ENCODE data around the gene MARK4. TPM values are rescaled to one million over a fixed set of nuclear protein-coding genes. Genes with fewer than 3 reads are reported as not detected.

Gene MARK4
- polyA plus RNA-seq, 1 donor, result 17.6 TPM

- Histone ChIP-seq H3K27ac (ENCODE audit: low read length) (no peak overlapping the region), H3K9me3 (ENCODE audit: control insufficient read depth, low read depth, low read length) (peaks cover 3% of the 10 kb centered on the region), H3K4me3 (ENCODE audit: low read length) (no peak overlapping the region), H3K4me1 (ENCODE audit: control insufficient read depth, insufficient read depth, low read length) (no peaks in the 10 kb centered on the region), H3K27me3 (ENCODE audit: control insufficient read depth, insufficient read depth, low read length) (peaks cover 39% of the 10 kb centered on the region), H3K36me3 (ENCODE audit: control insufficient read depth, insufficient read depth, low read length) (peaks cover 22% of the 10 kb centered on the region)
- DNase-seq, result no peak
- no CpG with 5 or more reads among the region's 25 CpGs for WGBS (ENCODE audit: insufficient coverage, low lambda C conversion rate)
Measured at GRCh38 chr19:45347570-45348366, 96.7 kb downstream of the MARK4 start.

- DNase-seq, result no peak
- peaks cover 36% of the 10 kb centered on the region for H3K27me3 ChIP-seq (ENCODE audit: control insufficient read depth, insufficient read depth, low read length)
- no CpG with 5 or more reads among the region's 23 CpGs for WGBS (ENCODE audit: insufficient coverage, low lambda C conversion rate)
Measured at GRCh38 chr19:45348367-45349125, 97.5 kb downstream of the MARK4 start.

GRCh38 chr19:45349126-45349415 is 98.0 kb downstream of the MARK4 start:
- Histone ChIP-seq H3K4me1 (ENCODE audit: control insufficient read depth, insufficient read depth, low read length) (no peaks in the 10 kb centered on the region), H3K27ac (ENCODE audit: low read length) (no peak overlapping the region), H3K9me3 (ENCODE audit: control insufficient read depth, low read depth, low read length) (peaks cover 3% of the 10 kb centered on the region), H3K4me3 (ENCODE audit: low read length) (no peak overlapping the region), H3K27me3 (ENCODE audit: control insufficient read depth, insufficient read depth, low read length) (peaks cover 36% of the 10 kb centered on the region), H3K36me3 (ENCODE audit: control insufficient read depth, insufficient read depth, low read length) (peaks cover 34% of the 10 kb centered on the region)
- DNase-seq, result no peak
- no CpG with 5 or more reads among the region's 3 CpGs for WGBS (ENCODE audit: insufficient coverage, low lambda C conversion rate)

More at GRCh38 chr19:45348367-45349125, 97.5 kb downstream of the MARK4 start:
- H3K4me3 ChIP-seq (ENCODE audit: low read length), result no peak overlapping the region
- no peak overlapping the region for H3K27ac ChIP-seq (ENCODE audit: low read length)
- no peaks in the 10 kb centered on the region for H3K4me1 ChIP-seq (ENCODE audit: control insufficient read depth, insufficient read depth, low read length)
- peaks cover 3% of the 10 kb centered on the region for H3K9me3 ChIP-seq (ENCODE audit: control insufficient read depth, low read depth, low read length)
- peaks cover 28% of the 10 kb centered on the region for H3K36me3 ChIP-seq (ENCODE audit: control insufficient read depth, insufficient read depth, low read length)

DNA sequence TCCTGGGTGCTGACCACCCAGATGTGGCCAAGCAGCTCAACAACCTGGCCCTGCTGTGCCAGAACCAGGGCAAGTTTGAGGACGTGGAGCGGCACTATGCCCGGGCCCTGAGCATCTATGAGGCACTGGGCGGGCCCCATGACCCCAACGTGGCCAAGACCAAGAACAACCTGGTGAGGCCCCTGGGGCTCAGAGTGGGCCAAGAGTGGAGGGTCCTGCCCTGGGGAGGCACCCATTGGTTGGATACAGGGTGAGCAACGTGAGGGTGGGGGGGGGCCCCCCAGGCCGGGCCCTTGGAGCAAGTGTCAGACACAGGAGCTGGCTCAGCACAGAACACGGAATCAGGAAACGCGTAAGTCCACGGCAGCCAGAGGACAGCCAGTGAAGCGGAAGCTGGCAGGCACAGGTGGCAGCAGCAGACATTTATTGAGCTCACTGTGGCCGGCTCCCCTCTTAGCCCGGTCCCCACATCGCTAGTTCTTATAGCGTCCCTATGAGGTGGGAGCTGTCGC is 98.4 kb downstream of the MARK4 start:
- no peak overlapping the region for H3K4me3 ChIP-seq (ENCODE audit: low read length)
- peaks cover 3% of the 10 kb centered on the region for H3K9me3 ChIP-seq (ENCODE audit: control insufficient read depth, low read depth, low read length)
- DNase-seq, result no peak
- no peaks in the 10 kb centered on the region for H3K4me1 ChIP-seq (ENCODE audit: control insufficient read depth, insufficient read depth, low read length)
- H3K27ac ChIP-seq (ENCODE audit: low read length), result no peak overlapping the region
- H3K27me3 ChIP-seq (ENCODE audit: control insufficient read depth, insufficient read depth, low read length), result peaks cover 34% of the 10 kb centered on the region
- WGBS (ENCODE audit: insufficient coverage, low lambda C conversion rate), result no CpG with 5 or more reads among the region's 17 CpGs
- peaks cover 38% of the 10 kb centered on the region for H3K36me3 ChIP-seq (ENCODE audit: control insufficient read depth, insufficient read depth, low read length)

DNA sequence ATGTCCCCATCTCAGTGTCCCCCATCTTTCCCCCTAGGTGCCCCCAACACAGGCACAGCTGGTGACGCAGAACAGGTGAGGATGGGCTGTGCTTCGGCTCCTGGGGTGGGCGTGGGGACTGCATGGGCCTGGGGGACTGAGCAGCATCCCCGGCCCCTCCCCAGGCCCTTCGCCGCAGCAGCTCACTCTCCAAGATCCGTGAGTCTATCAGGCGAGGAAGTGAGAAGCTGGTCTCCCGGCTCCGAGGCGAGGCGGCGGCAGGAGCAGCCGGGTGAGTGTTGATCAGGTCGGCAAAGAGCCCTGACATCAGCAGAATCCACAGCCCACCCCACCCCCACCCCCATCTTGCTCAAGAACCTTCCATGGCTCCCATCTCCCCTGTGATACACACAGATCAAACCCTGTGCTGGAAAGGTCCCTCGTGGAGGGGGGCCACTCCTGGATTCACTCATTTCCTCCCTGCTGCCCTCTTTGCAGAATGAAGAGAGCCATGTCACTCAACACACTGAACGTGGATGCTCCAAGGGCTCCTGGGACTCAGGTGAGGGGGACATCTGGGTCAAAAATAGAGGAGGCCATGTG is 99.5 kb downstream of the MARK4 start:
- H3K36me3 ChIP-seq (ENCODE audit: control insufficient read depth, insufficient read depth, low read length), result peaks cover 44% of the 10 kb centered on the region
- H3K27me3 ChIP-seq (ENCODE audit: control insufficient read depth, insufficient read depth, low read length), result peaks cover 23% of the 10 kb centered on the region

GRCh38 chr19:45351401-45351952 is 100.4 kb downstream of the MARK4 start:
- H3K27me3 ChIP-seq (ENCODE audit: control insufficient read depth, insufficient read depth, low read length), result peaks cover 15% of the 10 kb centered on the region
- DNase-seq, result no peak
- H3K4me1 ChIP-seq (ENCODE audit: control insufficient read depth, insufficient read depth, low read length), result no peaks in the 10 kb centered on the region
- H3K36me3 ChIP-seq (ENCODE audit: control insufficient read depth, insufficient read depth, low read length), result peaks cover 44% of the 10 kb centered on the region
- H3K27ac ChIP-seq (ENCODE audit: low read length), result no peak overlapping the region
- WGBS (ENCODE audit: insufficient coverage, low lambda C conversion rate), result no CpG with 5 or more reads among the region's 13 CpGs
- no peak overlapping the region for H3K4me3 ChIP-seq (ENCODE audit: low read length)
- peaks cover 1% of the 10 kb centered on the region for H3K9me3 ChIP-seq (ENCODE audit: control insufficient read depth, low read depth, low read length)

More for the DNA sequence above, 99.5 kb downstream of the MARK4 start:
- Histone ChIP-seq H3K4me3 (ENCODE audit: low read length) (no peak overlapping the region), H3K27ac (ENCODE audit: low read length) (no peak overlapping the region), H3K4me1 (ENCODE audit: control insufficient read depth, insufficient read depth, low read length) (no peaks in the 10 kb centered on the region), H3K9me3 (ENCODE audit: control insufficient read depth, low read depth, low read length) (peaks cover 3% of the 10 kb centered on the region)
- no peak for DNase-seq
- WGBS (ENCODE audit: insufficient coverage, low lambda C conversion rate), result no CpG with 5 or more reads among the region's 17 CpGs

DNA sequence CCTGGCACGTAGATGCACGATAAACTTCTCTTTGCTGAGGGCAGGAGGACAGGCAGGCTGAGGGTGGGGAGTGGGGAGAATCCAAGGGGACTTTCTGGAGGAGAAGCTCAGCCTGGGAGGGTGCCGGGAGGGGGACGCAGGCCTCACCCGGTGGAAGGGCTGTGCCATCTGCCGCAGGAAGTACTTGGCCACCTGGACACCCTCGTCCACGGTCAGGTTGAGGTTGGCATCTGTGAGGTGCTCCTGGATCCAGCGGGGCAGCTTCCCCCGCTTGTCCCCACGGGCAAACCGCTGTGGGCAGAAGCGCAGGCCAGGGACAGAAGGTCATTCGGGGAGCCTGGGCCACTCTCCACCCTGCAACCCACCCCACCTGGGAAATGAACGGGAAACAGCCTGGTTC is 101.0 kb downstream of the MARK4 start:
- Histone ChIP-seq H3K4me1 (ENCODE audit: control insufficient read depth, insufficient read depth, low read length) (no peaks in the 10 kb centered on the region), H3K27ac (ENCODE audit: low read length) (no peak overlapping the region), H3K36me3 (ENCODE audit: control insufficient read depth, insufficient read depth, low read length) (peaks cover 50% of the 10 kb centered on the region), H3K27me3 (ENCODE audit: control insufficient read depth, insufficient read depth, low read length) (peaks cover 10% of the 10 kb centered on the region), H3K9me3 (ENCODE audit: control insufficient read depth, low read depth, low read length) (no peaks in the 10 kb centered on the region), H3K4me3 (ENCODE audit: low read length) (no peak overlapping the region)
- no CpG with 5 or more reads among the region's 15 CpGs for WGBS (ENCODE audit: insufficient coverage, low lambda C conversion rate)
- no peak for DNase-seq

DNA sequence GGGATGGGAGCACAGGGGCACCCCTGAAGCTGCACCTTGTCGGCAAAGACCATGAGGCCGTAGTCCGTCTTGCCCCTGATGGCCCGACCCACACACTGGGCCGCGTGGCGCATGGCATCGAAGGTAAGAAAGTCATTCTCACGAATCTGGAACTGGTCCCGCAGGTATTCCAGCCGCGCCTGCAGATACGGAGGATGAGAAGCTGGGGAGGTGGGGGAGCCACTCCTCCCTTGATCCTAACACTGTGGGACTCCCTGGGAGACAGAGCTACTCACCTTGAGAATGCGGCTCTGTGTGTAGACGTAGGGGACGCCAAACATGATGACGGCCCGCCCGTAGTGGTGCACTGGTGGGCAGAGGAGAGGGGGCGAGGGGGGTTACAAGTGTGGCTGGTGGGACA is 101.4 kb downstream of the MARK4 start:
- no CpG with 5 or more reads among the region's 20 CpGs for WGBS (ENCODE audit: insufficient coverage, low lambda C conversion rate)
- H3K36me3 ChIP-seq (ENCODE audit: control insufficient read depth, insufficient read depth, low read length), result peaks cover 52% of the 10 kb centered on the region

DNA sequence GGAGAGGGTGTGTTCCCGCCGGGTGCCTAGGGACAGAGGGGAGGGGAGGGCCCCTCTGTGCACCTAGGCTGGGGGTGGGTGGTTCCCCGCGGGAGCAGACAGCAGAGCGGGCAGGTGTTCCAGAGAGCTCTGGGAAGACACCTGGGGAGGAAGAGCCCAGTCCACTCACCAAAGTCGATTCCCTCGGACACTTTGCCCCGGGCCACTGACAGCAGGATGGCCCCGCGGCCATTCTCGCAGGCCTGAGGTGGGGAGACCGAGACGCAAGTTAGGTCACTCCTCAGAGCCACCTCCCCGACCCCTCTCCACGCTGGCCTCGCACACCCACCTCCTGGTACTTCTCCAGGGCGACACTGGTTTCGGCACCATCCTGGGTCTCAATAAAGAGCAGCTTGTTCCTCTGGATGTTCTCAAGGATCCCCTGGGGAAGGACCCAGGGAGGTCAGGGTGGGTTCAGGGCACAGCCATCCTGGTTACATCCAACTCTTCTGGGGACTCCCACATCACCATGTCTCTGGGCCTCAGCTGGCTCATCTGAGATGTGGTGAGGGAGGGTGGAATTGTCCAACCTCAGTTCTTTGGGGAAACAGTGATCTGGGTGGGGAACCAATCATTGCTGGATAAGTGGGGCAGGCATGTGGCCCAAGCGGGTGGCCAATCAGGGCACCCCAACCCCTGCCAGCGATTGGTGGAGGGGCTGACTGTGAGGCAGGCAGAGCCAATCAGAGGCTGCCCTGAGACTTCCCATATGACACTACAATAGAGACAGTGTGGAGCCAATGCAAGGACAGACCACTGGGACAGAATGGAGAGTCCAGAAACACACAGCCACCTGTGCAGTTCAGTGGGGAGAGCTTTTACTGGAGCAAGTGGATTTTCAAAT is 102.1 kb downstream of the MARK4 start:
- H3K27ac ChIP-seq (ENCODE audit: low read length), result no peak overlapping the region
- no peaks in the 10 kb centered on the region for H3K9me3 ChIP-seq (ENCODE audit: control insufficient read depth, low read depth, low read length)
- H3K36me3 ChIP-seq (ENCODE audit: control insufficient read depth, insufficient read depth, low read length), result peaks cover 52% of the 10 kb centered on the region
- no peak for DNase-seq
- peaks cover under 1% of the 10 kb centered on the region for H3K27me3 ChIP-seq (ENCODE audit: control insufficient read depth, insufficient read depth, low read length)
- WGBS (ENCODE audit: insufficient coverage, low lambda C conversion rate), result no CpG with 5 or more reads among the region's 20 CpGs
- H3K4me1 ChIP-seq (ENCODE audit: control insufficient read depth, insufficient read depth, low read length), result no peaks in the 10 kb centered on the region
- no peak overlapping the region for H3K4me3 ChIP-seq (ENCODE audit: low read length)

More for the DNA sequence above, 101.4 kb downstream of the MARK4 start:
- H3K4me3 ChIP-seq (ENCODE audit: low read length), result no peak overlapping the region
- H3K27me3 ChIP-seq (ENCODE audit: control insufficient read depth, insufficient read depth, low read length), result peaks cover 7% of the 10 kb centered on the region
- DNase-seq, result no peak
- no peaks in the 10 kb centered on the region for H3K9me3 ChIP-seq (ENCODE audit: control insufficient read depth, low read depth, low read length)
- no peak overlapping the region for H3K27ac ChIP-seq (ENCODE audit: low read length)
- no peaks in the 10 kb centered on the region for H3K4me1 ChIP-seq (ENCODE audit: control insufficient read depth, insufficient read depth, low read length)

Data from large intestine (tissue), 3 donors.